ENCODE measurements around the gene MAST3.

Gene MAST3

GRCh38 chr19:18126097-18126496 lies 28.5 kb downstream of the MAST3 start:
- H3K36me3 ChIP-seq (ENCODE audit: low read length): no peaks in the 10 kb centered on the region
- no peak overlapping the region for H3K4me3 ChIP-seq (ENCODE audit: insufficient read depth, low read length, poor library complexity, severe bottlenecking)
- H3K79me2 ChIP-seq (ENCODE audit: insufficient read depth, low read length): peaks cover 8% of the 10 kb centered on the region; the same call in 1 of the 2 replicates
- H3K9me2 ChIP-seq (replicated peaks; ENCODE audit: insufficient read depth, low read length): no peaks in the 10 kb centered on the region
- H3K9ac ChIP-seq (ENCODE audit: low read length): no peak overlapping the region
- no peak overlapping the region for H3K4me2 ChIP-seq (ENCODE audit: low read depth, low read length, poor library complexity, severe bottlenecking)
- no peak for TF ChIP-seq CTCF (IDR thresholded peaks at IDR 0.05; ENCODE audit: insufficient read depth, low read length, poor library complexity, severe bottlenecking)
- no peak for TF ChIP-seq EZH2phosphoT487 (conservative IDR thresholded peaks at IDR 0.05; ENCODE audit: low read length)
- H3F3A ChIP-seq (ENCODE audit: insufficient read depth): no peaks in the 10 kb centered on the region
- no peak overlapping the region for H2AFZ ChIP-seq (ENCODE audit: low read depth, low read length, severe bottlenecking)
- no peaks in the 10 kb centered on the region for H4K20me1 ChIP-seq (ENCODE audit: low read depth, low read length)
- no peaks in the 10 kb centered on the region for H3K9me3 ChIP-seq (ENCODE audit: insufficient read depth, low read length)
- H3K27me3 ChIP-seq (ENCODE audit: low read length): no peaks in the 10 kb centered on the region
- H3K27ac ChIP-seq (ENCODE audit: low read depth, low read length): no peak overlapping the region

- H3K9me3 ChIP-seq (ENCODE audit: insufficient read depth, low read length): no peaks in the 10 kb centered on the region
- H3K4me2 ChIP-seq (ENCODE audit: low read depth, low read length, poor library complexity, severe bottlenecking): no peak overlapping the region
- no peaks in the 10 kb centered on the region for H3F3A ChIP-seq (ENCODE audit: insufficient read depth)
- TF ChIP-seq CTCF (IDR thresholded peaks at IDR 0.05; ENCODE audit: insufficient read depth, low read length, poor library complexity, severe bottlenecking) (no peak), EZH2phosphoT487 (conservative IDR thresholded peaks at IDR 0.05; ENCODE audit: low read length) (no peak)
- H3K36me3 ChIP-seq (ENCODE audit: low read length): peaks cover 4% of the 10 kb centered on the region; the same call in 1 of the 2 replicates
- no peak overlapping the region for H3K4me3 ChIP-seq (ENCODE audit: insufficient read depth, low read length, poor library complexity, severe bottlenecking)
- H2AFZ ChIP-seq (ENCODE audit: low read depth, low read length, severe bottlenecking): no peak overlapping the region
- H3K9me2 ChIP-seq (replicated peaks; ENCODE audit: insufficient read depth, low read length): no peaks in the 10 kb centered on the region
- no peak overlapping the region for H3K9ac ChIP-seq (ENCODE audit: low read length)
- no peaks in the 10 kb centered on the region for H3K27me3 ChIP-seq (ENCODE audit: low read length)
- H3K27ac ChIP-seq (ENCODE audit: low read depth, low read length): no peak overlapping the region
- no peaks in the 10 kb centered on the region for H4K20me1 ChIP-seq (ENCODE audit: low read depth, low read length)
- no peaks in the 10 kb centered on the region for H3K79me2 ChIP-seq (ENCODE audit: insufficient read depth, low read length)
These were observed 30.5 kb downstream of the MAST3 start for GRCh38 chr19:18128044-18128443.

- H3K79me2 ChIP-seq (ENCODE audit: insufficient read depth, low read length): no peaks in the 10 kb centered on the region
- no peaks in the 10 kb centered on the region for H3K9me2 ChIP-seq (replicated peaks; ENCODE audit: insufficient read depth, low read length)
- no peak overlapping the region for H3K9ac ChIP-seq (ENCODE audit: low read length)
- H3K27me3 ChIP-seq (ENCODE audit: low read length): no peaks in the 10 kb centered on the region
- no peak for TF ChIP-seq CTCF (IDR thresholded peaks at IDR 0.05; ENCODE audit: insufficient read depth, low read length, poor library complexity, severe bottlenecking)
- H3K4me3 ChIP-seq (ENCODE audit: insufficient read depth, low read length, poor library complexity, severe bottlenecking): no peak overlapping the region
- H3K36me3 ChIP-seq (ENCODE audit: low read length): peaks cover 5% of the 10 kb centered on the region; the same call in 1 of the 2 replicates
- no peaks in the 10 kb centered on the region for H3F3A ChIP-seq (ENCODE audit: insufficient read depth)
- H3K27ac ChIP-seq (ENCODE audit: low read depth, low read length): no peak overlapping the region
- no peak overlapping the region for H3K4me2 ChIP-seq (ENCODE audit: low read depth, low read length, poor library complexity, severe bottlenecking)
- H3K9me3 ChIP-seq (ENCODE audit: insufficient read depth, low read length): no peaks in the 10 kb centered on the region
- no peaks in the 10 kb centered on the region for H4K20me1 ChIP-seq (ENCODE audit: low read depth, low read length)
- no peak overlapping the region for H2AFZ ChIP-seq (ENCODE audit: low read depth, low read length, severe bottlenecking)
These were observed 31.2 kb downstream of the MAST3 start for GRCh38 chr19:18128805-18129204.

Measured in SU-DHL-6 (cell line).